SK-N-SH (cell line): ENCODE data around the gene COMT.
A peak's percentile ranks its signal among the peaks of the same experiment; 100 is the strongest.

Experiments used
- CTCF ChIP-seq: fragments of 200-600 bp; sonication (generic); IDR thresholded peaks from 2 replicates; pipeline ENCODE4 v1.6.1; 2017; ENCODE audit warnings: antibody characterized with exemption, mild to moderate bottlenecking, moderate library complexity
- ELF1 ChIP-seq: IDR thresholded peaks from 2 replicates; pipeline ENCODE4 v1.4.0; 2012
- EZH2phosphoT487 ChIP-seq: fragments of 200-600 bp; sonication (generic); IDR thresholded peaks from 2 replicates; pipeline ENCODE4 v1.6.1; 2017; ENCODE audit warnings: low read depth, mixed run types, mild to moderate bottlenecking, antibody characterized with exemption, moderate library complexity, borderline replicate concordance
- FOXM1 ChIP-seq: IDR thresholded peaks from 2 replicates; pipeline ENCODE4 v1.4.0; 2012; ENCODE audit warnings: low read depth, mild to moderate bottlenecking
- MAX ChIP-seq: IDR thresholded peaks from 2 replicates; pipeline ENCODE4 v1.4.0; 2012; ENCODE audit warnings: low read depth
- MXI1 ChIP-seq: IDR thresholded peaks from 2 replicates; pipeline ENCODE4 v1.6.1; 2012; ENCODE audit warnings: mild to moderate bottlenecking, low read depth, low read length, improper control_type of control experiment
- NFIC ChIP-seq: IDR thresholded peaks from 2 replicates; pipeline ENCODE4 v1.4.0; 2012; ENCODE audit warnings: borderline replicate concordance
- POLR2AphosphoS5 ChIP-seq: IDR thresholded peaks from 2 replicates; pipeline ENCODE4 v1.6.1; 2012; ENCODE audit warnings: low read depth, low read length
- REST ChIP-seq: IDR thresholded peaks from 2 replicates; pipeline ENCODE4 v1.6.1; 2012; ENCODE audit warnings: mild to moderate bottlenecking, low read depth, low read length, moderate library complexity
- RFX5 ChIP-seq: IDR thresholded peaks from 2 replicates; pipeline ENCODE4 v1.6.1; 2012; ENCODE audit warnings: mild to moderate bottlenecking, improper control_type of control experiment, low read length
- TAF1 ChIP-seq: IDR thresholded peaks from 2 replicates; pipeline ENCODE4 v1.6.1; 2012; ENCODE audit warnings: low read depth, mild to moderate bottlenecking, low read length, moderate library complexity, borderline replicate concordance
- TEAD4 ChIP-seq: IDR thresholded peaks from 2 replicates; pipeline ENCODE4 v1.4.0; 2012; ENCODE audit warnings: mild to moderate bottlenecking, borderline replicate concordance; ENCODE audit not compliant: insufficient read depth
- USF2 ChIP-seq: fragments of 150-350 bp; IDR thresholded peaks from 2 replicates; pipeline ENCODE4 v1.6.1; 2017; ENCODE audit warnings: antibody characterized with exemption, low read length, low read depth, borderline replicate concordance

GRCh38 chr22:19942157-19943081 lies 847 bp downstream of the COMT start:
- no peak for TF ChIP-seq CTCF
- TF ChIP-seq TAF1: no peak
- no peak for TF ChIP-seq POLR2AphosphoS5
- no peak for TF ChIP-seq TEAD4
- TF ChIP-seq MAX: peak; percentile 65
- no peak for TF ChIP-seq NFIC
- no peak for TF ChIP-seq USF2
- no peak for TF ChIP-seq ELF1
- TF ChIP-seq EZH2phosphoT487: no peak
- TF ChIP-seq FOXM1: no peak
- TF ChIP-seq MXI1: peak; percentile 86
- peak; percentile 94 for TF ChIP-seq RFX5
- no peak for TF ChIP-seq REST
